SK-N-SH (cell line): ENCODE measurements around the gene SH3BP4. TPM values are rescaled to one million over a fixed set of nuclear protein-coding genes. Genes with fewer than 3 reads are reported as not detected.

Source experiments
- CTCF ChIA-PET: fragments of 300-600, 350-600 bp; formaldehyde crosslinking; extraction: SDS; loops from one replicate; lab custom pipeline; 2021; lab: Yijun Ruan, JAX
- POLR2A ChIA-PET: fragments of 350-600 bp; sonication (Branson Sonifier 250); formaldehyde crosslinking; extraction: SDS; loops from one replicate; lab custom pipeline; 2020; ENCODE audit warnings: antibody characterized with exemption, inconsistent platforms; lab: Yijun Ruan, JAX
- DNase-seq: peaks from one replicate; pipeline ENCODE4 v3.0.0; 2012
- H2AFZ ChIP-seq: fragments of 200-600 bp; sonication (generic); 2 replicates; pipeline ENCODE4 v1.8.1; 2016; ENCODE audit warnings: antibody characterized with exemption, mild to moderate bottlenecking, low read depth
- H3F3A ChIP-seq: fragments of 200-600 bp; sonication (generic); replicated peaks from 2 replicates; pipeline ENCODE3; 2016; ENCODE audit warnings: antibody characterized with exemption, mild to moderate bottlenecking; ENCODE audit not compliant: insufficient read depth
- H3K27ac ChIP-seq, 2 experiments: fragments of 200-500 bp in 1 of 2; fragments of 200-600 bp in 1 of 2; sonication (Bioruptor generic) in 1 of 2; sonication (generic), shearing (Covaris generic) in 1 of 2; 2 replicates each; pipeline versions ENCODE4 v1.5.1 to v1.6.1; 2014 to 2016; ENCODE audit warnings: low read depth in 2 of 2, inconsistent platforms in 1 of 2, low read length in 1 of 2, mild to moderate bottlenecking in 1 of 2, mixed read lengths in 1 of 2
- H3K27me3 ChIP-seq: fragments of 200-600 bp; sonication (generic), shearing (Covaris generic); 2 replicates; pipeline ENCODE4 v1.6.1; 2016; ENCODE audit warnings: mixed run types; ENCODE audit not compliant: insufficient read depth
- H3K36me3 ChIP-seq, 2 experiments: fragments of 200-500 bp in 1 of 2; fragments of 200-600 bp in 1 of 2; sonication (Bioruptor generic) in 1 of 2; sonication (generic) in 1 of 2; replicated peaks in 1 of 2; 2 replicates each; pipeline versions ENCODE3 to v1.5.1; 2014 to 2016; ENCODE audit warnings: low read length in 1 of 2, mild to moderate bottlenecking in 1 of 2; ENCODE audit not compliant: insufficient read depth in 2 of 2, control insufficient read depth in 1 of 2
- H3K4me1 ChIP-seq, 2 experiments: fragments of 200-500 bp in 1 of 2; fragments of 200-600 bp in 1 of 2; sonication (Bioruptor generic) in 1 of 2; sonication (generic), shearing (Covaris generic) in 1 of 2; 2 replicates each; pipeline versions ENCODE4 v1.5.1 to v1.6.1; 2014 to 2016; ENCODE audit warnings: low read depth in 1 of 2, low read length in 1 of 2, mixed run types in 1 of 2; ENCODE audit not compliant: insufficient read depth in 2 of 2, control insufficient read depth in 1 of 2
- H3K4me2 ChIP-seq: fragments of 200-600 bp; sonication (generic), shearing (Covaris generic); 2 replicates; pipeline ENCODE4 v1.6.1; 2017; ENCODE audit warnings: mixed run types
- H3K4me3 ChIP-seq, 2 experiments: fragments of 200-500 bp in 1 of 2; fragments of 200-600 bp in 1 of 2; sonication (Bioruptor generic) in 1 of 2; sonication (generic), shearing (Covaris generic) in 1 of 2; 2 replicates each; pipeline versions ENCODE4 v1.5.1 to v1.8.1; 2014 to 2016; ENCODE audit warnings: low read depth in 2 of 2, inconsistent platforms in 1 of 2, low read length in 1 of 2, mild to moderate bottlenecking in 1 of 2, mixed read lengths in 1 of 2, moderate library complexity in 1 of 2
- H3K79me2 ChIP-seq: fragments of 200-600 bp; sonication (generic); 2 replicates; pipeline ENCODE4 v1.8.1; 2017; ENCODE audit warnings: mild to moderate bottlenecking; ENCODE audit not compliant: insufficient read depth
- H3K9ac ChIP-seq: fragments of 200-600 bp; sonication (generic); 2 replicates; pipeline ENCODE4 v1.6.1; 2017; ENCODE audit warnings: mixed run types
- H3K9me2 ChIP-seq: fragments of 200-600 bp; sonication (generic); 2 replicates; pipeline ENCODE4 v1.6.1; 2017; ENCODE audit warnings: mixed run types
- H3K9me3 ChIP-seq: fragments of 200-600 bp; sonication (generic); 2 replicates; pipeline ENCODE4 v1.6.1; 2017; ENCODE audit warnings: mixed run types, mild to moderate bottlenecking, moderate library complexity
- H4K20me1 ChIP-seq: fragments of 200-600 bp; sonication (generic); 2 replicates; pipeline ENCODE4 v1.6.1; 2017; ENCODE audit warnings: mild to moderate bottlenecking, mixed run types; ENCODE audit not compliant: insufficient read depth
- CHD2 ChIP-seq: fragments of 150-350 bp; IDR thresholded peaks from 2 replicates; pipeline ENCODE4 v1.6.1; 2018; ENCODE audit warnings: low read length; ENCODE audit not compliant: partially characterized antibody
- CTCF ChIP-seq: fragments of 200-600 bp; sonication (generic); IDR thresholded peaks from 2 replicates; pipeline ENCODE4 v1.6.1; 2017; ENCODE audit warnings: antibody characterized with exemption, mild to moderate bottlenecking, moderate library complexity
- ELF1 ChIP-seq: IDR thresholded peaks from 2 replicates; pipeline ENCODE4 v1.4.0; 2012
- EP300 ChIP-seq, 2 experiments: IDR thresholded peaks; 2 replicates each; pipeline versions ENCODE4 v1.4.0 to v1.6.1; 2012; ENCODE audit warnings: borderline replicate concordance in 1 of 2, low read depth in 1 of 2, low read length in 1 of 2
- EZH2phosphoT487 ChIP-seq: fragments of 200-600 bp; sonication (generic); IDR thresholded peaks from 2 replicates; pipeline ENCODE4 v1.6.1; 2017; ENCODE audit warnings: low read depth, mixed run types, mild to moderate bottlenecking, antibody characterized with exemption, moderate library complexity, borderline replicate concordance
- GATA2 ChIP-seq: sonication (generic); formaldehyde crosslinking; IDR thresholded peaks from 2 replicates; pipeline ENCODE4 v1.5.0; 2020; ENCODE audit warnings: mild to moderate bottlenecking, missing genetic modification reagents
- MAX ChIP-seq: IDR thresholded peaks from 2 replicates; pipeline ENCODE4 v1.4.0; 2012; ENCODE audit warnings: low read depth
- MXI1 ChIP-seq: IDR thresholded peaks from 2 replicates; pipeline ENCODE4 v1.6.1; 2012; ENCODE audit warnings: mild to moderate bottlenecking, low read depth, low read length, improper control_type of control experiment
- PBX3 ChIP-seq: IDR thresholded peaks from 2 replicates; pipeline ENCODE4; 2012
- POLR2AphosphoS5 ChIP-seq: IDR thresholded peaks from 2 replicates; pipeline ENCODE4 v1.6.1; 2012; ENCODE audit warnings: low read depth, low read length
- RAD21 ChIP-seq: IDR thresholded peaks from 2 replicates; pipeline ENCODE4 v1.6.1; 2012; ENCODE audit warnings: mild to moderate bottlenecking, low read length
- RCOR1 ChIP-seq: fragments of 150-350 bp; IDR thresholded peaks from 2 replicates; pipeline ENCODE4 v1.6.1; 2017; ENCODE audit warnings: antibody characterized with exemption, low read length
- TAF1 ChIP-seq: IDR thresholded peaks from 2 replicates; pipeline ENCODE4 v1.6.1; 2012; ENCODE audit warnings: low read depth, mild to moderate bottlenecking, low read length, moderate library complexity, borderline replicate concordance
- TCF12 ChIP-seq: IDR thresholded peaks from 2 replicates; pipeline ENCODE4 v1.4.0; 2012
- TEAD4 ChIP-seq: IDR thresholded peaks from 2 replicates; pipeline ENCODE4 v1.4.0; 2012; ENCODE audit warnings: mild to moderate bottlenecking, borderline replicate concordance; ENCODE audit not compliant: insufficient read depth
- YY1 ChIP-seq: IDR thresholded peaks from 2 replicates; pipeline ENCODE4 v1.4.0; 2012; ENCODE audit warnings: low read depth, mild to moderate bottlenecking
- WGBS: methylation state at CpG from one replicate; pipeline ENCODE4 v1.1.6; 2017; ENCODE audit warnings: low lambda C conversion rate; 5-methylcytosine and 5-hydroxymethylcytosine counted together
- polyA plus RNA-seq, 3 experiments: library from polyadenylated mRNA; depleted of rRNA; stranded (reverse); fragments of >200 nt; gene quantifications; 2 replicates each; pipeline ENCODE4 v1.2.3, GENCODE V29; 2012
- TF ChIP-seq, protein P1 (sequence below): IDR thresholded peaks from 2 replicates; pipeline ENCODE4 v1.6.1; 2012; ENCODE audit warnings: mild to moderate bottlenecking, low read depth, low read length, moderate library complexity
- TF ChIP-seq, protein P2 (sequence below): fragments of 150-350 bp; IDR thresholded peaks from 2 replicates; pipeline ENCODE4 v1.6.1; 2016; ENCODE audit warnings: mild to moderate bottlenecking, low read depth, low read length

The SH3BP4 gene
- polyA plus RNA-seq, 1 of the 3 experiments (the other 2 are of a cell fraction), result 27.7 TPM

DNA sequence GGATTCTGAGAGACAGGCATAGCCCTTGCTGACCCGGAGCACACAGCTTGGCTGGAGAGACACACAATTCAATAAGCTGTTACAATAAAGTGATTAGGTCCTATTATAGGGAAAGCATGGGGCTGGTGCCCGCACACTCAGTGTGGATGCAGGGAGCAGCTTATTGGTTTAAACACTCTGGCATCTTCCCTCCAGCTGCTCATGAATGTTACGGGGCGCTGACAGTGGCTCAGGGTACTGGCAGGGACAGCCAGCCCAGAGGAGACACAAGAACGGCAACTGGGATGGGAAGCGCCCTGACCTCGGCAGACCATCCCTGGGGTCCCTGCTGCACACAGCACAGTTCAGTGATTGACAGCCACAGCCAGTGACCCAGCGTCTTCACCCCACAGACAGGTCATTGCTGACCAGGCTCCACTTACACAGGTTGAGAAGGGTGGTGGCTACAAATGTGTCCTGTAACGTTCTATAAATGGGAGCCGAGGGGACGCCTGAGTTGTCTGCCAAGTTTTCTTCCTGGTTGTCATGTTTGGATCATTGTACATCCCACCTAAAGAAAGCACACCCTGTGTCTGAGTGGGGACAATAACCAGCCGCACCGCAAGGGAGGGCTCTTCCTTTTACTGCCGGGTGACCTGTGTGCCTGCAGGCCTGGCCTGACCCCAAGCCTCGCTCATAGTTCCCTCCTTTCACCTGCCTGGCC lies 60.3 kb downstream of the SH3BP4 start:
- POLR2A ChIA-PET, result interaction anchor here (0.5 to 1.4 kb wide), 2 partner anchors 11 to 38 kb away, joined by 3 to 4 read pairs; no protein-coding TSS in a partner anchor
- peaks cover 98% of the 10 kb centered on the region for H3K79me2 ChIP-seq
- H3K27me3 ChIP-seq, result no peaks in the 10 kb centered on the region
- no peak overlapping the region for H2AFZ ChIP-seq
- TF ChIP-seq GATA2 (CRISPR knock-in tag) (no peak), POLR2AphosphoS5 (no peak), TCF12 (no peak), TAF1 (no peak), TEAD4 (no peak), EZH2phosphoT487 (no peak), RCOR1 (no peak), PBX3 (no peak), MAX (no peak), ELF1 (no peak), EP300 (IDR thresholded peaks at IDR 0.05; ENCODE audit: borderline replicate concordance in 1 of 2, low read depth in 1 of 2, low read length in 1 of 2) (peak in 1 of 2 experiments; percentile 67; a peak in 1 of 4 replicates), CHD2 (peak; percentile 87), YY1 (no peak), CTCF (no peak), MXI1 (0 out of 2 replicates have a peak, but pooled peaks have one; percentile 33), RAD21 (peak; percentile 25)
- TF ChIP-seq, protein P1, sequence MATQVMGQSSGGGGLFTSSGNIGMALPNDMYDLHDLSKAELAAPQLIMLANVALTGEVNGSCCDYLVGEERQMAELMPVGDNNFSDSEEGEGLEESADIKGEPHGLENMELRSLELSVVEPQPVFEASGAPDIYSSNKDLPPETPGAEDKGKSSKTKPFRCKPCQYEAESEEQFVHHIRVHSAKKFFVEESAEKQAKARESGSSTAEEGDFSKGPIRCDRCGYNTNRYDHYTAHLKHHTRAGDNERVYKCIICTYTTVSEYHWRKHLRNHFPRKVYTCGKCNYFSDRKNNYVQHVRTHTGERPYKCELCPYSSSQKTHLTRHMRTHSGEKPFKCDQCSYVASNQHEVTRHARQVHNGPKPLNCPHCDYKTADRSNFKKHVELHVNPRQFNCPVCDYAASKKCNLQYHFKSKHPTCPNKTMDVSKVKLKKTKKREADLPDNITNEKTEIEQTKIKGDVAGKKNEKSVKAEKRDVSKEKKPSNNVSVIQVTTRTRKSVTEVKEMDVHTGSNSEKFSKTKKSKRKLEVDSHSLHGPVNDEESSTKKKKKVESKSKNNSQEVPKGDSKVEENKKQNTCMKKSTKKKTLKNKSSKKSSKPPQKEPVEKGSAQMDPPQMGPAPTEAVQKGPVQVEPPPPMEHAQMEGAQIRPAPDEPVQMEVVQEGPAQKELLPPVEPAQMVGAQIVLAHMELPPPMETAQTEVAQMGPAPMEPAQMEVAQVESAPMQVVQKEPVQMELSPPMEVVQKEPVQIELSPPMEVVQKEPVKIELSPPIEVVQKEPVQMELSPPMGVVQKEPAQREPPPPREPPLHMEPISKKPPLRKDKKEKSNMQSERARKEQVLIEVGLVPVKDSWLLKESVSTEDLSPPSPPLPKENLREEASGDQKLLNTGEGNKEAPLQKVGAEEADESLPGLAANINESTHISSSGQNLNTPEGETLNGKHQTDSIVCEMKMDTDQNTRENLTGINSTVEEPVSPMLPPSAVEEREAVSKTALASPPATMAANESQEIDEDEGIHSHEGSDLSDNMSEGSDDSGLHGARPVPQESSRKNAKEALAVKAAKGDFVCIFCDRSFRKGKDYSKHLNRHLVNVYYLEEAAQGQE, result no peak
- TF ChIP-seq, protein P2, sequence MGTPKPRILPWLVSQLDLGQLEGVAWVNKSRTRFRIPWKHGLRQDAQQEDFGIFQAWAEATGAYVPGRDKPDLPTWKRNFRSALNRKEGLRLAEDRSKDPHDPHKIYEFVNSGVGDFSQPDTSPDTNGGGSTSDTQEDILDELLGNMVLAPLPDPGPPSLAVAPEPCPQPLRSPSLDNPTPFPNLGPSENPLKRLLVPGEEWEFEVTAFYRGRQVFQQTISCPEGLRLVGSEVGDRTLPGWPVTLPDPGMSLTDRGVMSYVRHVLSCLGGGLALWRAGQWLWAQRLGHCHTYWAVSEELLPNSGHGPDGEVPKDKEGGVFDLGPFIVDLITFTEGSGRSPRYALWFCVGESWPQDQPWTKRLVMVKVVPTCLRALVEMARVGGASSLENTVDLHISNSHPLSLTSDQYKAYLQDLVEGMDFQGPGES, result no peak
- peaks cover 0 to 34% of the 10 kb centered on the region in 2 experiments; a peak in 1 of 4 replicates for H3K4me1 ChIP-seq
- WGBS, result 84% methylated on average over 5 of the region's 15 CpGs
- peak overlapping the region in 1 of 2 experiments; percentile 84; a peak in 2 of 4 replicates for H3K27ac ChIP-seq
- H3K36me3 ChIP-seq, result peaks cover 6 to 19% of the 10 kb centered on the region in 2 experiments
- H3K4me3 ChIP-seq, result no peak overlapping the region
- peak; percentile 72 for DNase-seq
- no peak overlapping the region for H3K4me2 ChIP-seq
- no peak overlapping the region for H3K9ac ChIP-seq
- CTCF ChIA-PET, result interaction anchor here (1.3 kb wide), 1 partner anchor 19 kb away, joined by 3 read pairs; no protein-coding TSS in a partner anchor
- no peaks in the 10 kb centered on the region for H3K9me3 ChIP-seq
- H4K20me1 ChIP-seq, result peaks cover 23% of the 10 kb centered on the region; the same call in 1 of the 2 replicates
- no peaks in the 10 kb centered on the region for H3K9me2 ChIP-seq
- H3F3A ChIP-seq, result peaks cover 4% of the 10 kb centered on the region
